SK-N-SH treated with all-trans-retinoic acid at 6 μM for 48 hours (cell line): ENCODE data around the gene IL1RL1.

ENCODE experiments used
- ATAC-seq: fragments of 200-7000 bp; cut with Tn5 transposase; 3 replicates; pipeline ENCODE4 v1.9.1; 2020; ENCODE audit warnings: mild to moderate bottlenecking, moderate library complexity
- ARNTL ChIP-seq: fragments of 450-650 bp; formaldehyde crosslinking; IDR thresholded peaks from 2 replicates; pipeline ENCODE4 v1.5.0; 2020; ENCODE audit warnings: low read depth, mild to moderate bottlenecking, moderate library complexity, borderline replicate concordance
- BACH2 ChIP-seq: fragments of 250-450 bp; sonication (Bioruptor Pico); IDR thresholded peaks from 2 replicates; pipeline ENCODE4 v1.9.0; 2021; ENCODE audit warnings: mild to moderate bottlenecking, borderline replicate concordance
- CREB5 ChIP-seq: fragments of 250-450 bp; sonication (Bioruptor Pico); IDR thresholded peaks from 2 replicates; pipeline ENCODE4 v1.5.1; 2020; ENCODE audit warnings: low read depth, mild to moderate bottlenecking, moderate library complexity
- CSDC2 ChIP-seq: fragments of 250-450 bp; sonication (Bioruptor Pico); IDR thresholded peaks from 2 replicates; pipeline ENCODE4 v1.5.0; 2020; ENCODE audit warnings: mild to moderate bottlenecking, moderate library complexity
- CSRNP3 ChIP-seq: fragments of 250-450 bp; sonication (Bioruptor Pico); IDR thresholded peaks from 2 replicates; pipeline ENCODE4 v1.5.1; 2021; ENCODE audit warnings: mild to moderate bottlenecking, moderate library complexity
- ESRRG ChIP-seq: fragments of 250-450 bp; sonication (Bioruptor Pico); IDR thresholded peaks from 2 replicates; pipeline ENCODE4 v1.6.1; 2021; ENCODE audit warnings: mild to moderate bottlenecking
- GLIS3 ChIP-seq: fragments of 250-450 bp; sonication (Bioruptor Pico); IDR thresholded peaks from 2 replicates; pipeline ENCODE4 v1.5.0; 2020; ENCODE audit warnings: mild to moderate bottlenecking, moderate library complexity
- ISL1 ChIP-seq: fragments of 250-450 bp; sonication (Bioruptor Pico); IDR thresholded peaks from 2 replicates; pipeline ENCODE4 v2.1.2; 2022; ENCODE audit warnings: mild to moderate bottlenecking, moderate library complexity
- OSR1 ChIP-seq: fragments of 250-450 bp; sonication (Bioruptor Pico); IDR thresholded peaks from 2 replicates; pipeline ENCODE4 v1.8.0; 2022; ENCODE audit warnings: moderate library complexity, mild to moderate bottlenecking, inconsistent platforms
- PATZ1 ChIP-seq: fragments of 250-450 bp; sonication (Bioruptor Pico); IDR thresholded peaks from 2 replicates; pipeline ENCODE4 v1.8.0; 2020; ENCODE audit warnings: mild to moderate bottlenecking, moderate library complexity, borderline replicate concordance
- PPARA ChIP-seq: fragments of 250-450 bp; sonication (Bioruptor Pico); IDR thresholded peaks from 2 replicates; pipeline ENCODE4 v1.5.0; 2020; ENCODE audit warnings: mild to moderate bottlenecking, borderline replicate concordance
- RARB ChIP-seq: fragments of 250-450 bp; sonication (Bioruptor Pico); IDR thresholded peaks from 2 replicates; pipeline ENCODE4 v1.8.0; 2021; ENCODE audit warnings: mild to moderate bottlenecking, moderate library complexity
- SNAI2 ChIP-seq: fragments of 250-450 bp; sonication (Bioruptor Pico); IDR thresholded peaks from 2 replicates; pipeline ENCODE4 v1.5.0; 2020; ENCODE audit warnings: mild to moderate bottlenecking, moderate library complexity
- TOX ChIP-seq: fragments of 250-450 bp; sonication (Bioruptor Pico); IDR thresholded peaks from 2 replicates; pipeline ENCODE4 v1.8.0; 2021; ENCODE audit warnings: mild to moderate bottlenecking, moderate library complexity, borderline replicate concordance
- ZC3H10 ChIP-seq: fragments of 250-450 bp; sonication (Bioruptor Pico); IDR thresholded peaks from 2 replicates; pipeline ENCODE4 v1.5.1; 2021; ENCODE audit warnings: mild to moderate bottlenecking, moderate library complexity
- ZFP3 ChIP-seq: fragments of 250-450 bp; sonication (Bioruptor Pico); IDR thresholded peaks from 2 replicates; pipeline ENCODE4 v1.5.0; 2020; ENCODE audit warnings: mild to moderate bottlenecking, moderate library complexity
- ZFP30 ChIP-seq: fragments of 450-650 bp; formaldehyde crosslinking; IDR thresholded peaks from 2 replicates; pipeline ENCODE4 v1.5.0; 2022; ENCODE audit warnings: mild to moderate bottlenecking, moderate library complexity
- ZNF565 ChIP-seq: fragments of 450-650 bp; formaldehyde crosslinking; conservative IDR thresholded peaks from 2 replicates; pipeline ENCODE4 v1.5.0; 2020; ENCODE audit warnings: low read depth, mild to moderate bottlenecking, moderate library complexity
- ZNF70 ChIP-seq: fragments of 450-650 bp; formaldehyde crosslinking; IDR thresholded peaks from 2 replicates; pipeline ENCODE4 v1.5.0; 2020; ENCODE audit warnings: mild to moderate bottlenecking, moderate library complexity
- ZNF8 ChIP-seq: fragments of 450-650 bp; formaldehyde crosslinking; IDR thresholded peaks from 2 replicates; pipeline ENCODE4 v1.5.0; 2020; ENCODE audit warnings: mild to moderate bottlenecking, moderate library complexity
- TF ChIP-seq, protein P1 (sequence below): fragments of 250-450 bp; sonication (Bioruptor Pico); IDR thresholded peaks from 2 replicates; pipeline ENCODE4 v1.8.0; 2021; ENCODE audit warnings: low read depth, mild to moderate bottlenecking, moderate library complexity, borderline replicate concordance

IL1RL1 gene

DNA sequence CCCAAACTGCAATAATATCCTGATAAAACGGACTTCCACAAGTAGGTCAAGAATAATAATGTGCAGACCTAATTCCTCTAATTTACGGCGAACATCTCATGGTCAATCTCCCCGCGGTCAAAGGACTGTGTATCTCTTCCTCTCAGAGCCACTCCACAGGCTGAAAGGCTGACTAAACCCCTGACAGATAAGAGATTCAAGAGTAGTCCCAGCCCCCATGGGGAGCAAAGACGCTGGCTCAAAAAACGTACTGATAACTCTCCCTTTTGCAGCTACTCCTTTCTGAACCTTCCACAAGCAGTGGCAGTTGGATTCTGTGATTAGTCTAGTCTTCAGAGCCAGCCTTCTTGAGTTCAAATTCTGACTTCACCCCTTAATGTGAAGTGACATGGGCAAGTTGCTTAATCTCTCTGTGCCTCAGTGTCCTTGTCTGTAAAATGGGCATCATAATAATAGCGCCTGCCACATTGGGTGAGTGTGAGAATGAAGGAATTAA lies 24.6 kb downstream of the IL1RL1 start:
- TF ChIP-seq, protein P1, sequence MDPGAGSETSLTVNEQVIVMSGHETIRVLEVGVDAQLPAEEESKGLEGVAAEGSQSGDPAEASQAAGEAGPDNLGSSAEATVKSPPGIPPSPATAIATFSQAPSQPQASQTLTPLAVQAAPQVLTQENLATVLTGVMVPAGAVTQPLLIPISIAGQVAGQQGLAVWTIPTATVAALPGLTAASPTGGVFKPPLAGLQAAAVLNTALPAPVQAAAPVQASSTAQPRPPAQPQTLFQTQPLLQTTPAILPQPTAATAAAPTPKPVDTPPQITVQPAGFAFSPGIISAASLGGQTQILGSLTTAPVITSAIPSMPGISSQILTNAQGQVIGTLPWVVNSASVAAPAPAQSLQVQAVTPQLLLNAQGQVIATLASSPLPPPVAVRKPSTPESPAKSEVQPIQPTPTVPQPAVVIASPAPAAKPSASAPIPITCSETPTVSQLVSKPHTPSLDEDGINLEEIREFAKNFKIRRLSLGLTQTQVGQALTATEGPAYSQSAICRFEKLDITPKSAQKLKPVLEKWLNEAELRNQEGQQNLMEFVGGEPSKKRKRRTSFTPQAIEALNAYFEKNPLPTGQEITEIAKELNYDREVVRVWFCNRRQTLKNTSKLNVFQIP (CRISPR knock-in tag) = no peak
- TF ChIP-seq ZNF8 = no peak
- no peak for TF ChIP-seq ARNTL
- no peak for TF ChIP-seq ZFP3 (CRISPR knock-in tag)
- TF ChIP-seq SNAI2 (CRISPR knock-in tag) = no peak
- no peak for TF ChIP-seq CSDC2 (CRISPR knock-in tag)
- TF ChIP-seq GLIS3 (CRISPR knock-in tag) = no peak
- no peak for TF ChIP-seq ZC3H10 (CRISPR knock-in tag)
- no peak for TF ChIP-seq ESRRG (CRISPR knock-in tag)
- no peak for TF ChIP-seq TOX (CRISPR knock-in tag)
- no peak for TF ChIP-seq RARB
- TF ChIP-seq PPARA = no peak
- no peak for TF ChIP-seq OSR1 (CRISPR knock-in tag)
- TF ChIP-seq ZNF70 = no peak
- TF ChIP-seq CSRNP3 (CRISPR knock-in tag) = no peak
- TF ChIP-seq PATZ1 = no peak
- no peak for TF ChIP-seq ISL1
- TF ChIP-seq BACH2 (CRISPR knock-in tag) = no peak
- no peak for TF ChIP-seq ZFP30 (CRISPR knock-in tag)
- ATAC-seq = no peak

- ATAC-seq = no peak
- TF ChIP-seq ZNF565 (CRISPR knock-in tag) (no peak), ARNTL (no peak), TOX (CRISPR knock-in tag) (no peak), ZNF8 (no peak), CREB5 (CRISPR knock-in tag) (no peak), PATZ1 (no peak)
Observed at GRCh38 chr2:102336502-102336945, 25.2 kb downstream of the IL1RL1 start.

- ATAC-seq = no peak
- no peak for TF ChIP-seq ZNF565 (CRISPR knock-in tag)
- TF ChIP-seq ZFP3 (CRISPR knock-in tag) = no peak
- no peak for TF ChIP-seq PPARA
- TF ChIP-seq, all 23 proteins: peak for 0
Observed at GRCh38 chr2:102337012-102337411, 25.6 kb downstream of the IL1RL1 start.
